PFSK-1 (cell line): ENCODE measurements around the gene PSMA2.

Experiments
- TAF1 ChIP-seq: IDR thresholded peaks from 2 replicates; pipeline ENCODE4 v1.6.1; 2012; ENCODE audit warnings: low read length, control low read depth, borderline replicate concordance; ENCODE audit not compliant: insufficient read depth
- TF ChIP-seq, protein P1 (sequence below), 2 experiments: IDR thresholded peaks; 2 replicates each; pipeline versions ENCODE4 v1.6.1 to v1.8.0; 2011 to 2012; ENCODE audit warnings: low read depth in 2 of 2, low read length in 2 of 2, control low read depth in 1 of 2, inconsistent platforms in 1 of 2, mild to moderate bottlenecking in 1 of 2, moderate library complexity in 1 of 2; ENCODE audit not compliant: insufficient read depth in 1 of 2

DNA sequence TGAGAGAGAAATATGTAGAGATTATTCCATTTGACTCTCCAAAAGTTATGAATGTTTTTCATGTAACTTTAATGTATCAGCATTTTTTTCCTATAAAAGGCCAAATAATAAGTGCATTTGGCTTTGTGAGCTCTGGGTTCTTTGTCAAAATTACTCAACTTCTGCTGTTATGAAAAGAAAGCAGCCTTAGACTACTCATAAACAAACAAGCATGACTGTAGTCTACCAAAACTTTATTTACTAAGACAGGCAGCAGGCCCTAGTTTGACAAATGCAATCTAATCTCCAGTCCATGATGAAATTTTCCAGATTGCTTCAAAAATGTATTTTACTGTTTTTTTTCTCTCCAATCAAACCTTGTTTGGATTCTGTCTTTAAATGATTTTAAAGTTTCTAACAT lies 46.5 kb upstream of the PSMA2 start:
- TF ChIP-seq TAF1, result no peak
- TF ChIP-seq, protein P1, sequence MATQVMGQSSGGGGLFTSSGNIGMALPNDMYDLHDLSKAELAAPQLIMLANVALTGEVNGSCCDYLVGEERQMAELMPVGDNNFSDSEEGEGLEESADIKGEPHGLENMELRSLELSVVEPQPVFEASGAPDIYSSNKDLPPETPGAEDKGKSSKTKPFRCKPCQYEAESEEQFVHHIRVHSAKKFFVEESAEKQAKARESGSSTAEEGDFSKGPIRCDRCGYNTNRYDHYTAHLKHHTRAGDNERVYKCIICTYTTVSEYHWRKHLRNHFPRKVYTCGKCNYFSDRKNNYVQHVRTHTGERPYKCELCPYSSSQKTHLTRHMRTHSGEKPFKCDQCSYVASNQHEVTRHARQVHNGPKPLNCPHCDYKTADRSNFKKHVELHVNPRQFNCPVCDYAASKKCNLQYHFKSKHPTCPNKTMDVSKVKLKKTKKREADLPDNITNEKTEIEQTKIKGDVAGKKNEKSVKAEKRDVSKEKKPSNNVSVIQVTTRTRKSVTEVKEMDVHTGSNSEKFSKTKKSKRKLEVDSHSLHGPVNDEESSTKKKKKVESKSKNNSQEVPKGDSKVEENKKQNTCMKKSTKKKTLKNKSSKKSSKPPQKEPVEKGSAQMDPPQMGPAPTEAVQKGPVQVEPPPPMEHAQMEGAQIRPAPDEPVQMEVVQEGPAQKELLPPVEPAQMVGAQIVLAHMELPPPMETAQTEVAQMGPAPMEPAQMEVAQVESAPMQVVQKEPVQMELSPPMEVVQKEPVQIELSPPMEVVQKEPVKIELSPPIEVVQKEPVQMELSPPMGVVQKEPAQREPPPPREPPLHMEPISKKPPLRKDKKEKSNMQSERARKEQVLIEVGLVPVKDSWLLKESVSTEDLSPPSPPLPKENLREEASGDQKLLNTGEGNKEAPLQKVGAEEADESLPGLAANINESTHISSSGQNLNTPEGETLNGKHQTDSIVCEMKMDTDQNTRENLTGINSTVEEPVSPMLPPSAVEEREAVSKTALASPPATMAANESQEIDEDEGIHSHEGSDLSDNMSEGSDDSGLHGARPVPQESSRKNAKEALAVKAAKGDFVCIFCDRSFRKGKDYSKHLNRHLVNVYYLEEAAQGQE (IDR thresholded peaks at IDR 0.05; ENCODE audit: insufficient read depth in 1 of 2, low read depth in 2 of 2, low read length in 2 of 2), result no peak
